Stromal cell of bone marrow (primary cell): ENCODE data around the gene ZFAND2A.
"Not testable (repeated sequence)": the region's sequence is repeated elsewhere in the genome, so short reads cannot be mapped to it uniquely, and the experiment has no call there.

Experiments used
- DNase-seq: peaks from one replicate; pipeline ENCODE4 v3.0.0-alpha.2; 2012; ENCODE audit warnings: low read depth

ZFAND2A gene

DNA sequence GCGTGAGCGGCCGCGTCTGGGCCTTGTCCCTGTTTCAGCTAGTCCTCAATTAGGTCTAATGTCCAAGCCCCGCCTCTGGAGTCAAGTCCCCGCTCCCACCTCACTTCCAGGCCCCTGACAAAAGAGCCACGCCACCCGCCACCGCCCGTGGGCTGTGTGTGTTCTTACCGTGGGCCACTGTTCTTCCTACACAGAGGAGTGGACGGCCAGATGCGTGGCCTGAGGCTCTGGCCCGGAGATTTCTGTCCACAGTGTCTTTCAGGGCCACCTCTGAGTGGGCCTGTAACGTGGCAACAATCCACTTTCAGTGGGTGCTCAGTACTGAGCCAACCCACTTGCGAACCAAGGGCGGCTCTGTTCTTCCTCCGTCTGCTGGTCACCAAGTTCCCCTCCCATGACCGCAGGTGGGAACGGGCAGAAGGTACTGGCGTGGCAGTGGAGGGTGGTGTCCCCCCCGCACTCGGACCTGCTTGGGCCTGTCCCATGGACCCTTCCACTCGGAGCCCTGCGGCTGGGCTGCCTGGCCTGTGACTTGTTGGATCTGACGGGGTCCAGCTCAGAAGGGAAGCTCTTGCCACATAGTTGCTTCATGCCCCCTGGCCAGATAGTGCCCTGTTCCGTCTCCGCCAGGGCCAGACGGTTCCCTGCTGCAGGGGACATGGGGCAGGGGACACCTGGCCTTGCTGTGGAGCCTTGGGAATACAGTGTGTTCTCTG is 15.0 kb upstream of the ZFAND2A start:
- DNase-seq, result no peak

DNA sequence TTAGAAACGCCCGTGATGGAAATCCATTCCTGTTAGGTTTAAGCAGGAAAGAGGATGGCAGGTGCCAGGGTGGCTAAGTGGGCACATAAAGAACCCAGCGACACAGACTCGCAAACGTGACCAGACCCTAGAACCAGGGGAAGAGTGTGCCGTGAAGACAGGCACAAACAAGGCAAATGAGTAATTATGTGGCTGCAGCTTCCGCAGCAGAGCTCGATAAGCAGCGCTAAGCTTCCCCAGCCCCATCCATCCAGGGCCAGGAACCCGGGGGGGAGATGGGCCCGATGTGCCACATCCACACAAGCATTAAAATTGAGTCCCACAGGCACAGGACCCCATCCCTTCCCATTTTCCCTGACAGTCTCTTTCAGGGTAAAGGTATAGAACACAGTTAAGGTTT is 14.0 kb upstream of the ZFAND2A start:
- no peak for DNase-seq

DNA sequence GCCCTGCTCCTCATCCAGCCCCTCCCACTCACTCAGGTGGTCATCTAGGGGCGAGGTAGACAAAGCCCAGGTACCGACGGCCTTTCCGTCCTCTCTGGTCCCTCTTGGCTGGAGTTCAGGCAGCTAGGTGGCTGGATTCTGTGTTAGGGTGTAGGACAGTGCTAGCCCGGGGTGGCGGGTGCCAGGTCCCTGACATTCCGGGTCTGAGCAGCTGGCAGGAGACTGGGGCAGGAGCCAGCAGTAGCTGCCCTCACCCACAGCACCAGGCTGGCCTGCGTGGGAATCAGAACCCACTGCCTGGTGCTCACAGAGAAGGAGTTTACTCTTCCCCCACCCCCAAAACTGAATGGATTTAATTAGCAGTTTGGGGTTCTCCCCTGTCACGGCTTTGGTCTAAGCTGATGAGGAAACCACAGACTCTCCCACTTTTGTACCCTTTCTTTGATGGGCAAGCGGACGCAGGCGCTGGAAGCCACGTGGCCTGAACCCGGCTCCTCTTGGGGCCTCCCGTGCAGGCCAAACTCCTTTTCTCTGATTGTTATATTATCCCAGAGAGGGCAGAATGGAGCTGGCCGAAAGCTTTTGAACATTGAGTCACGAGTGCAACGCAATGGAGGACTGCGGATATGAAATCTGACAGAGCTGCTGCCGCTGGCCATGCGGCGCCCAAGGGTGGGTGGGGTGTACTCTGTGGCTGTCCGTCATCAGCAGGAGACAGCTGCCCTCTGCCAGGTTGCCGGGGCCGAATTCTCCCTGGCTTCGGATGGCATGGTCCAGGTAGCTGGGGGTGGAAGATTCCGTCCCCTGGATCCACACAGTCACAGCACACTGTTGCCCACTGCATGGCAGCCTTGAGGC is 12.9 kb upstream of the ZFAND2A start:
- no peak for DNase-seq

DNA sequence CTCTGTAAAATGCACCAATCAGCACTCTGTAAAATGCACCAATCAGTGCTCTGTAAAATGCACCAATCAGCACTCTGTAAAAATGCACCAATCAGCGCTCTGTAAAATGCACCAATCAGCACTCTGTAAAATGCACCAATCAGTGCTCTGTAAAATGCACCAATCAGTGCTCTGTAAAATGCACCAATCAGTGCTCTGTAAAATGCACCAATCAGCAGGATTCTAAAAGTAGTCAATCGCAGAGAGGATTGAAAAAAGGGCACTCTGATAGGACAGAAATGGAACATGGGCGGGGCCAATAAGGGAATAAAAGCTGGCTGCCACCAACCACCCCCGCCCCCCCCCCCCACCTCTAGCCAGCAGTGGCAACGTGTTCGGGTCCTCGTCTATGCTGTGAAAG is 11.5 kb upstream of the ZFAND2A start:
- not testable (repeated sequence) for DNase-seq

DNA sequence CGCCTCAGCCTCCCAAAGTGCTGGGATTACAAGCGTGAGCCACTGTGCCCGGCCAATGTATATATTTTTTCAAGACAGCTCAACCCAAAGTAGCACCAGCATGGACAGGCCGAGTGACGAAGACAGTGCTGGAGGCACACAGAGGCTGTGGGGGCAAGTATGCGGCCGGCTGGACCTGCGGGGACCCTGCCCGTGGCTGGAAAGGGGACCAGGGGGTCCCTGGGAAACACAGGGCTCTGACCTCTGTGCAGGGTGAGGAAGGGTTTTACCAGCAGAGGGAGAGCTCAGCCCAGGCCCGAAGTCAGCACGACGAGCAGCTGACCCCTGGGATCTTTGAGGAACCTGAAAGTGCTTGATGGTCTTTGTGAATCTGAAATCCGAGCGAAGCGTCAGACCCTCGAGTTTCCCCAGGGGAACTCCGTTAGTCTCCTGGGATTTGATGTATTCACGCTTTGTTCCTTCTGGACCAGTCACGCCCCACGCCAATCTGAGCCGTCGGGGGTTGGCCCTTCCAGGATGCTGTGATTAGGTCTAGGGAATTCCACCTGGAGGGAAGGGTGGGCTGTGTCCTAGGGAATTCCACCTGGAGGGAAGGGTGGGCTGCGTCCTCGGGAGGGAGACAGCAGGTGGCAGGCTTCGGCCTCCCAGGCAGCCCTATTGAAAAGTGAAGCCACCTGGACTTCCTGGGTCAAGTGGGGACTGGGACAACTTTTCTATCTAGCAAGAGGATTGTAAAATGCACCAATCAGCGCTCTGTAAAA is 10.9 kb upstream of the ZFAND2A start:
- no peak for DNase-seq

DNA sequence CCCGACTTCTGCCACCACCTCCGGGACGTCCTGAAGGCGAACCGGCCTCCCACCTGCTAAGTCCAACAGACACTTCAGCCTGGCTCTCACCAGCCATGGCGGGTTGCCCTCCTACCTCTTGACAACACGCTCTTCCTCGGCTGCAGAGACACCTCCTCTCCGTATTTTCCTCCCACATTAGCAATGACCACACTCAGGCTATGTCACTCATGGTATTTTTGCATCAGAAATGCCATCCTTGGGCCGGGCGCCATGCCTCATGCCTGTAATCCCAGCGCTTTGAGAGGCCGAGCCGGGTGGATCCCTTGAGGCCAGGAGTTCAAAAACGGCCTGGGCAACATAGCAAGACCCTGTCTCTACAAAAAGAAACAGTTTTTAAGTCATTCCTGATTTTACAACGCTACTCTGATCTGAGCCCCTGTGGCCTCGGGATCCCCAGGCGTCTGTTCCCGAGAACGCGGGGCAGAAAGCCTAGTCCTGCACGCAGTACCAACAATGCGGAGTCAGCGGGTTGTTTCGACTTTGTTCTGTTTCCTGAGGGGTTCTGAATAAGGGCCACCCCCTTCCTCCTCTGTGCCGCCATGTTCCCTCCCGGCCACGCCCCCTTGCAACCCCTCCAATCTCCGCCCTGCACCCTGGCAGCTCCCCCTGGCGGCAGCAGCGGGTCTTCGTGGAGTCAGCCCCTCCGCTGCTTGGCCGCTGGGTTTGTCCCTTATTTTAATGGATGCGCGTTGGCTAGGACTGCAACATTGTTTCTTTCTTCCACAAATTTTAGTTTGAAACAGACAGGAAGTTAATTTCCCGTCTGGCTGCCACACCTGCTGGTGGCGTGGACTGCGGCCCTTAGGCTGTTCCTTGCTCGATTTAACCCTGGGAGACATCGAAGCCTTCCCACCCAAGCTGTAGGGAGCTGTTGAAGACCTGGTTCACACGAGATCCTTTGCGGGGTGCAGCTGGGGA is 9.7 kb upstream of the ZFAND2A start:
- DNase-seq, result peak; percentile 47

DNA sequence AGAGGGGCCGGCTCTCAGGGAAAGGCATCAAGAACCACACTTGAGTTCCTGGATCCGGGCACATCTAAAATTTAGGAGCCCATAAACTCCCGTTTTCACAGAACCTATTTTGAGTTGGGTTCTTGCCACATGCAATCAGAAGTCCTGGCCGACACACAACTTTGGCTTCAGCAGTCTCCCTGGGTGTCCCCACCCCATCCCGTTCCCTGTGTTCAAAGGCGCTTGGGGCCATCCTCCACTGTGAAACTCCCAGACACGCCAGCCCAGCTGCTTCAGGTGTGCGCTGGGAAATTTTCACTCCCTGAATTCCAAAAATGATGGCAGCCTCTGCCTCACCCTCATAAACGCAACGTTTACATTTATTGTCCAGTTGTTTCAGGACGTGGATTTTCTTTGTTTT is 8.4 kb upstream of the ZFAND2A start:
- DNase-seq, result no peak

DNA sequence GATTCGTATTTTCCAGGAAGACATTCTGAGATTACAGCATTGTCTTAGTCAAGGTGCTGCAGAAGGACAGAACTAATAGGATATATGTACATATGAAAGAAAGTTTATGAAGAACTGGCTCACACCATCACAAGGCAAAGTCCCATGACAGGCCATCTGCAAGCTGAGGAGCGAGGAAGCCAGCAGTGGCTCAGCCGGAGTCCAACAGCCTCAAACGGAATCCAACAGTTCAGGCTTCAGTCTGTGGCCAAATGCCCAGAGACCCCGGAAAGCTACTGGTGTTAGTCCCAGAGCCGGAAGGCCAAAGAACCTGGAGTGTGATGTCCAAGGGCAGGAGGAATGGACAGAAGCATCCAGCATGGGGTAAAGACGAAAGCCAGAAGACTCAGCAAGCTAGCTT is 4.4 kb upstream of the ZFAND2A start:
- no peak for DNase-seq

DNA sequence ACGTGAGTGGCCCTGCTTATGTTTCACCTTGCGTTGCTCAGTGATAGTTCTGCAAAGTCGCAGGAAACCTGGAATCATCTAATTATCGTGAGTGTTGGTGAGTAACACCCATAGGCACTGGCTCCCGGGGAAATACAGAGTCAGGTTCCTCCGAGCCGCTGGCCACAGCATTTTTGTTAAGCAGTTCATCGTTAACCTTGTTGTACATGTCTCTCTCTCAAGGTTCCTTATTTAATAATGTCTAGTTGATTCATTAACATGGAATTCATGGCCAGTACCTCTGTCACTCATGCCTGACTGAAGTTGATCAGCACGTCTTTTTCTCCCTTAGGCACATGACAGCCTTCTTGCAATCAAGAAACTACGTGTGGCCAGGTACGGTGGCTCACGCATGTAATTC is 3.1 kb upstream of the ZFAND2A start:
- DNase-seq, result no peak

DNA sequence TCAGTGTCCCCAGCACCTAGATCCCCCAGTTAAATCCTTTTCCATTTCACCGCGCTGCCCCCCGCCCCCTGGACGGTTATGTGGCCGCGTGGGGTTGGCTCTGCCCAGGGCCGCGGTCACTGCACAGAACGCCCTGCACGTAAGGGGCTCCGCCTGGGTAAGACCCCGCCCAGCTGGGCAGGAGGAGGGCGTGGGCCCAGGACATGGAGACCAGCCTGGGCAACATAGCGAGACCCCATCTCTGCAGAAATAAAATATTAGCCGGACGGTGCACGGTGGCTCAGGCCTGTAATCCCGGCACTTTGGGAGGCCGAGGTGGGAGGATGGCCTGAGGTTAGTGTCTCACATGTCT is 650 bp upstream of the ZFAND2A start:
- no peak for DNase-seq

DNA sequence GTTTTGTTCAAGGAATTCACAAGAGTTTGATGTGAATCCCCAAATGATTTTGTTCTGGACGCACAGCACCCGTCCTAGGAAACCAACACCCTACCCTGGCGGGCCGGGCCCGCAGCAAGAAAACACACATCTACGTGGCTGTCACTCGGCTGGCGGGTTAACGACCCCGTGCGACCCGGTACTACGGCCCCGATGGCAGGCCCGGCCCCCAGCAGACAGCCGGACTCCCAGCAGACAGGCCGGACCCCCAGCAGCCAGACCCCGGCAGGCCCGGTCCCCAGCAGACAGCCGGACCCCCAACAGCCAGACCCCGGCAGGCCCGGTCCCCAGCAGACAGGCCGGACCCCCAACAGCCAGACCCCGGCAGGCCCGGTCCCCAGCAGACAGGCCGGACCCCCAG is 765 bp downstream of the ZFAND2A start:
- not testable (repeated sequence) for DNase-seq

DNA sequence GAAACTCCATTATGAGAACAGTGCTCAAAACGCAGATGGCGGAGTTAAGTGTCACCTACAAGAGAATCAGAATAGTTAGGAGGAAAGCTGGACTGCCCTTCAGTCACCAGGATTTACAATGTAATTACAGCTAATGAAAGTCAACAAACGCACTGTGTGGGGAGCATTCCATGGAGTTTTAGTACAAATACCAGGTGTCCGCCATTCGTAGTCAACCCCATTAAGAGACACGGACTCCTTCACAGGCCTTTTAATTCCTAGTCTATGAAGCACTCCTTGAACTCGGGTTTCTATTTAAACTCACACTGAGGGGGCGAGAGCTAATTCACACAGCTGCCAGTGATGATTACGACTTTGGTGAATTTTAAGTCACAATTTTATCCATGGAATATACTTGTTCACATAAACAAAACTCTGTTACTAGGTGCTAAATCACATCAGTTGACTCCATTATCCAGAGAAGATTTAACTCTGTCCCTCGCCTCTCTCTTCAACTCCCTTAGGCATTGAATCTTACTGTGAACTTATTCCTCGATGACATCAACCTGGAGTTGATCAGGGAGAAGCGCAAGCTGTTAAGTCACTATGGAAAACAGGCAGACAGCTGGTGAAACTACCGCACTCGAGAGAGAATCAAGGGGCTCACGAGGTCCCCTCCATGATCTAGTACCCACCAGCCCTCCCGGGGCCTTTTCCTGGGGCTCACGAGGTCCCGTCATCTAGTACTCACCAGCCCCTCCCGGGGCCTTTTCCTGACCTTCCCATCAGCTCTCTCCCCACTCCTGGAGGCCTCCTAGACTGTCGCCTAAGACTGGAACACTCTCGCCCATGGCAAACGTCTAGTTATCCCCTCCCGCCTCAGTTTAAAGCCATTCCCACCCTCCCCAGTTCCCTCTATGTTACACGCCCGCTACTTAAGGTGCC is 1.5 kb downstream of the ZFAND2A start:
- no peak for DNase-seq

DNA sequence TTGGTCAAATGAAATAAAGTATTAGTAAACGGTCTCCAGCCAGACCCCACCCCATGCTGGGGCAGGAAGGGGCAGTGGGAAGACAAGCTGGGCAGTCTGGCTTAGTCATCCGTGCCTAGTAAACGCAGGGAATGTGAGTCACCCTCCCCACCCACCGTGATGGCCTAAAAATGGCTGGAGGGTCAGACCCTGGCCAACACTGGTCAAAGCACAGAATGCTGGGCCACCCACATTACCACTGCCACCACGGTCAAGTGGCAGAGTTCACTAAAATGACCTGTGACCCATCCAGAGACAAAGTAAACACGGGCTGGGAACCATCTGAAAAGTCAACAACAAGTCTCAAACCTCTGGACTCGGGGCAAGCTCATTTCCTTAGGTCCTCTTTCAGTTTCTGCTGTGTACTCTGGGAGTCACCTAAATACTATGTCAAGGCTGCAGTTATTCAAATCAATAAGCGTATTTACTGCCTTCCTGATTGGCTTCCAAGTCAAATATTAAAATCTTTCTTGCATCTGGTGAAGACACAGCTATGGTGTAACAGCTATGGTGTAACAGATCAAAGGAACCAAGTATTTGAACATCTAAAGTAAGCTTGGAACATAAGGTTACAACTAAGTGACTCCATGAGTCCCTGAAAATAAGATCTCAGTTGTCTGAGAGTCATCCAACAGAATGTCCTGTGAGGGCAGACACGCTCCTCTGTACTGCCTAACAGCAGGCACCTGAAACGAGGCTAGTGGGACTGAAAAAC is 3.0 kb downstream of the ZFAND2A start:
- DNase-seq, result no peak

DNA sequence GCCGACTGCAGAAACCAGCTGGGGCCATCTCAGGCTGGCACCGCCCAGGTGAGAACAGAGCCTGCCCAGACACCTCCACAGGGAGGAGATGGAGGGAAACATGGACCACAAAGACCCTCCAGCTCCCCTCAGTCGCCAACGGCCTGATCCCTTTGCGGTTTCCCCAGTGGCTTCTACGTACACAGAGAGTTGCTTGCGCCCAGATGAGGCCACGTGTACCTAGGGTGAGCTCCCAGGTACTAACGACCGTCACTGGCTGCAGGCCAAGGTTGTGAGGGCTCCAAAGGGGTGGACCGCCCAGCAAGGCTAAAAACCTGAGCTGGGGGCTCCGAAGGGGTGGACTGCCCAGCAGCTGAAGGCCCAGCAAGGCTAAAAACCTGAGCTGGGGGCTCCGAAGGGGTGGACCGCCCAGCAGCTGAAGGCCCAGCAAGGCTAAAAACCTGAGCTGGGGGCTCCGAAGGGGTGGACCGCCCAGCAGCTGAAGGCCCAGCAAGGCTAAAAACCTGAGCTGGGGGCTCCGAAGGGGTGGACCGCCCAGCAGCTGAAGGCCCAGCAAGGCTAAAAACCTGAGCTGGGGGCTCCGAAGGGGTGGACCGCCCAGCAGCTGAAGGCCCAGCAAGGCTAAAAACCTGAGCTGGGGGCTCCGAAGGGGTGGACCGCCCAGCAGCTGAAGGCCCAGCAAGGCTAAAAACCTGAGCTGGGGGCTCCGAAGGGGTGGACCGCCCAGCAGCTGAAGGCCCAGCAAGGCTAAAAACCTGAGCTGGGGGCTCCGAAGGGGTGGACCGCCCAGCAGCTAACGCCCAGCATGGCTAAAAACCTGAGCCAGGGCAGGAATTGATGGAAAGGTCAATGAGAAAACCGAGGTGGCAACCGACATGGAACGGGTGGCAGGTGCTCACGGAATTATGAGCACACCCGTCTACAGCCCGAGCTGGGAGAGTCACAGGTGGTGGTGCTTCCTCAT is 3.9 kb downstream of the ZFAND2A start:
- DNase-seq, result not testable (repeated sequence)

DNA sequence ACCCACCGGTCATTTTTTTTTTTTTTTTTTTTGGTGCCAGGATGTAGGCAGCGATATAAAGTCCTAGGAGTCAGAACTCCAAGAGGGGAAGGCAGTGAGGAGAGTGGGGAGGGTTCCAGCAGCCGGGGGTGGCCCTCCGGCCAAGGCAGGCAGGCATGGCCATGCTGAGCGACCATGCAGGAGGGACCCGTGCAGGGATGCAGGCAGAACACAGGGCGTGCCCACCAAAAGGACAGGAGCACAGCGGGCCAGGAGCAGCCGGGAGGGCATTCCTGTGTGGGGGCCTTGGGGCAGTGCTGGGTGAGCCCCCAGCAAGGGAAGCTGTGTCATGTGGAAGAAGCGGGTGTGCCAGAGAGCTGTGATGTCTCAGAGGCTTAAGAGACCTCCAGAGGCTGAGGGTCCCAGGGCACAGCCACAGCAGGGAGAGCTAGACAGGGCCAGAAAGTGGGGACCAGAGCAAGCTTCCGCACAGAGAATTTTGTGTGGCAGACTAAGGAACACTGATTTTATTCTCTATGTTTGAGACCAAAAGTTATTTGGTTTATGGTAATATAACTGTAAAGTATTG is 5.7 kb downstream of the ZFAND2A start:
- DNase-seq, result no peak

DNA sequence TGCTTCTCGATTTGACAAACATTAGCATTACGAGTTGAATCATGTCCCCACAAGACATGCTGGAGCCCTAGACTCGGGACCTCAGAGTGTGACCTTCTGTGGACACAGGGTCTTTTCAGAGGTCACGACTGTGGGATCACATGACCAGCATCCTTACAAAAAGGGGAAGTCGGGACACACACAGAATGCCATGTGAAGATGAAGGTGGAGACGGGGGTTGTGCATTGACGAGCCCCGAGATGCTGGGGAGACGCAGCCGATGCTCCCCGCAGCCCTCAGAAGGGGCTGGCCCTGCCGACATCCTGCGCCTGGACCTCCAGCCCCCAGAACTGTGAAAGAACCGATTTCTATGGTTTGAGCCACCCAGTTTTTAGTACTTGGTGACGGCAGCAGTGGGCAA is 7.5 kb downstream of the ZFAND2A start:
- DNase-seq, result no peak

DNA sequence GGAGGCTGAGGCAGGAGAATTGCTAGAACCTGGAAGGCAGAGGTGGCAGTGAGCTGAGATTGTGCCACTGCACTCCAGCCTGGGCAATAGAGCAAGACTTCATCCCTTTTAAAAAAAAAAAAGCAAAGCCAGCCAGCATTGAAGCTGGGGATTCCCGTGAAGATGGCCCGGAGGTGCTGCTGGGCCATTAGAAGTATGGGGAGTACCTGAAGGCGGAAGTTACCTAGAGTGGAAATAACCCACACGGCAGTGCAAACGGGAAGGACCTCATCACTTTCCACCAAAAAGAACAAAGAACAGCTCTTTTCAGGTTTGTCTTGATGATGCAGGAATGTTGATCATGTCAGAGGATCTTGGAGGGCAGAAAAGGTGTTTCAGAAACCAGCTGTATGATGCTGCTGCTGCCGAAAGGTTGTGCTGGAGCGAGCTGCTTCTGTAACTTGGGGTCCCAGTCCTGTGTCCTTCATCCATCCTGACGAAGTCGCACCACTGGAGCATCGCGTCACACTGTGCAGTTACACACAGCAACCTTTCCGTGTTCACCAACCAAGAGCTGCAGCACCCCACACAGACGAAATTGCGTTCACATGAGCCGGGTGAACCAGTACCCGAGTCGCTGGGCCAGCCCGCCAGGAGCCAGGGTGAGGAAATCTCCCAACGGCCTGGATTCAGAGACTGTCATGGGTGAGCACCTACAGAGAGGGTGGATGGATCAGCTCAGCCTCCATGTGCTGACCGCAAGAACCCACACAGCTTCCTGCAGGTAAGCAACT is 8.2 kb downstream of the ZFAND2A start:
- DNase-seq, result no peak

DNA sequence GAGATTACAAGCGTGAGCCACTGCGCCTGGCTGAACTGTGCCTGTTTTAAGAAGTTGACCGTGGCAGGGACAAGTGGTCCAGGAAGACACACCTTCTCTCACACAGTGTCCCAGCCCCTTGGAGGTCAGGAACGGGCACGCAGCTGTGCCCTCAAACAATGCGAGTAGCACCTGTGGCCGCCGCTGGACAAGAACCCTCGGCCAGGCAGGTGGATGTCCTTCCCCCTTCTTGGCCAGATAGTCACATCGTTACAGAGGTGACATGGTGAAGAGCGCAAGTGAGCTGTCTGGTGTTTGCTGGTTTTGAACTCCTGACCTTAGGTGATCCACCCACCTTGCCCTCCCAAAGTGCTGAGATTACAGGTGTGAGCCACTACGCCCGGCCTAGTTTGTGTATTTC is 8.8 kb downstream of the ZFAND2A start:
- no peak for DNase-seq
